IPS-20b (cell line): ENCODE results near the gene SHPK.

Experiments used
- H3K27ac ChIP-seq: one replicate; pipeline ENCODE4 v1.5.1; 2013; ENCODE audit warnings: low read length
- H3K27me3 ChIP-seq: 2 replicates; pipeline ENCODE4 v1.6.1; 2013; ENCODE audit warnings: mild to moderate bottlenecking, low read length, inconsistent platforms; ENCODE audit not compliant: insufficient read depth
- H3K36me3 ChIP-seq: 2 replicates; pipeline ENCODE4 v1.6.1; 2013; ENCODE audit warnings: low read depth, mild to moderate bottlenecking, inconsistent platforms, low read length, moderate library complexity; ENCODE audit not compliant: insufficient read depth
- H3K4me1 ChIP-seq: 2 replicates; pipeline ENCODE4 v1.6.1; 2013; ENCODE audit warnings: mild to moderate bottlenecking, control low read depth, inconsistent platforms, low read length, moderate library complexity; ENCODE audit not compliant: insufficient read depth
- H3K4me3 ChIP-seq: 2 replicates; pipeline ENCODE4 v1.5.1; 2013; ENCODE audit warnings: mild to moderate bottlenecking, low read length, inconsistent platforms
- H3K9ac ChIP-seq: 2 replicates; pipeline ENCODE4 v1.6.1; 2013; ENCODE audit warnings: low read depth, mild to moderate bottlenecking, inconsistent platforms, low read length, moderate library complexity
- H3K9me3 ChIP-seq: 2 replicates; pipeline ENCODE4 v1.6.1; 2013; ENCODE audit warnings: mild to moderate bottlenecking, low read depth, low read length, inconsistent platforms; ENCODE audit not compliant: insufficient read depth

The SHPK gene

GRCh38 chr17:3639981-3640596 lies 4.0 kb upstream of the SHPK start:
- Histone ChIP-seq H3K9ac (no peak overlapping the region), H3K36me3 (peaks cover 20% of the 10 kb centered on the region), H3K27me3 (no peaks in the 10 kb centered on the region), H3K9me3 (no peaks in the 10 kb centered on the region), H3K4me1 (peaks cover 10% of the 10 kb centered on the region), H3K4me3 (no peak overlapping the region), H3K27ac (no peak overlapping the region)

- H3K36me3 ChIP-seq: peaks cover 19% of the 10 kb centered on the region
- peaks cover 10% of the 10 kb centered on the region for H3K4me1 ChIP-seq
- no peaks in the 10 kb centered on the region for H3K27me3 ChIP-seq
- H3K9me3 ChIP-seq: no peaks in the 10 kb centered on the region
- peak overlapping the region; percentile 90 for H3K4me3 ChIP-seq
- no peak overlapping the region for H3K27ac ChIP-seq
- H3K9ac ChIP-seq: peak overlapping the region; percentile 88; the same call in 1 of the 2 replicates
These were observed 891 bp upstream of the SHPK start for GRCh38 chr17:3636908-3637373.

DNA sequence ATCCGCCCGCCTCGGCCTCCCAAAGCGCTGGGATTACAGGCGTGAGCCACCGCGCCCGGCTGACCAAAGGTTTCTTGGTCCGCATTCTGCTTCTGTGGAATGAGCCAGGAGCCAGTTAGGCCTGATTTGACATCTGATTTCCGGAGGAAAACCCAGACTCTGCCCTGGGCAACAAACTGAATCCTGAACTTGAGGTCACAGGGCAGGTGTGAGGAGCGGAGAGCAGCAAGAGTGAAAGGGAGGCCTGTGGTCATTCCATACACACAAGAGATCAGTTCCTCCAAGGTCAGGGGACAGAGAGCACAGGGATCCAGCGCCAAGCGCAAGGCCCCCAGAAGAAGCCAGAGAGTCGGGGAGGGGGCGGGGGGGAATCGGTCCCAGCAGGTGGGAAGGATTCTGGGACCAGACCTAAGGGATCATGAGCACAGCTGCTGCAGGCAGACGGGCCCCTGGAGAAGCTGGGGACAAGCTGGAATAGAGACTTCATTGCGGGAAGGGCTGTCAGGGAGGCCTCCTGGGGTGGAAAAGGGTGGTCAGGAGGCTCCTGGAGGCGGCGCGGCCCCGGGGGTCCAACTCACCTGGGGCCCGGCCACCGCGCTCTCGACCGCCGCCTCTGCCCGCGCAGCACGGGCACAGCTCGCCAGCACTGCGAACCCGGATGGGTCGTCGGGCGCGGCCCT lies 436 bp downstream of the SHPK start:
- Histone ChIP-seq H3K9me3 (no peaks in the 10 kb centered on the region), H3K36me3 (peaks cover 14% of the 10 kb centered on the region), H3K27me3 (no peaks in the 10 kb centered on the region), H3K9ac (peak overlapping the region; percentile 88; the same call in 1 of the 2 replicates), H3K27ac (peak overlapping the region; percentile 63), H3K4me3 (peak overlapping the region; percentile 90), H3K4me1 (peaks cover 3% of the 10 kb centered on the region)

GRCh38 chr17:3632287-3632686 lies 3.8 kb downstream of the SHPK start:
- no peaks in the 10 kb centered on the region for H3K27me3 ChIP-seq
- H3K9ac ChIP-seq: no peak overlapping the region
- H3K27ac ChIP-seq: no peak overlapping the region

GRCh38 chr17:3630781-3631180 lies 5.3 kb downstream of the SHPK start:
- Histone ChIP-seq H3K36me3 (peaks cover 39% of the 10 kb centered on the region), H3K9me3 (no peaks in the 10 kb centered on the region), H3K4me1 (no peaks in the 10 kb centered on the region), H3K27ac (no peak overlapping the region), H3K27me3 (no peaks in the 10 kb centered on the region), H3K9ac (no peak overlapping the region), H3K4me3 (no peak overlapping the region)

More at GRCh38 chr17:3632287-3632686, 3.8 kb downstream of the SHPK start:
- peaks cover 33% of the 10 kb centered on the region for H3K36me3 ChIP-seq
- H3K4me3 ChIP-seq: no peak overlapping the region
- H3K9me3 ChIP-seq: no peaks in the 10 kb centered on the region
- H3K4me1 ChIP-seq: no peaks in the 10 kb centered on the region

DNA sequence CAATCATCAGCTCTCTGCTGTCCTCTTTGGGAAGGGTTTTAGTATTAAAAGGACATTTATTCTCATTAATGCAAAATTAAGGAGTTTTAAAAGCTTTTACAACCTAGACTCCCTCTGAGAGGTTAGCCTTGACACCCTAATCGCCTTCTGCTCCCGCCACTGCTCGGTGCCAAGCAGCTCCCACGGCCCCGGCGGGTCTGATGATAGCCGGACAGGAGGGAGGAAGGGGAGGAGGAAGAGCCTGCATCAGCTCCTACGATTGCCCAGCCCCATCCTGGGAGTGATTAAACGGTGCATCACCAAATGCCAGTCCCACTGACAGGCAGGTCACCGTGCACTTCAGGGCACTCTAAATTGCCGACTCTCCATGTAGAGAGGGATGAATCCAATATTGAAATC lies 8.3 kb downstream of the SHPK start:
- peaks cover 65% of the 10 kb centered on the region for H3K36me3 ChIP-seq
- H3K27me3 ChIP-seq: no peaks in the 10 kb centered on the region
- H3K4me1 ChIP-seq: no peaks in the 10 kb centered on the region
- no peaks in the 10 kb centered on the region for H3K9me3 ChIP-seq
- H3K9ac ChIP-seq: no peak overlapping the region
- no peak overlapping the region for H3K4me3 ChIP-seq
- no peak overlapping the region for H3K27ac ChIP-seq

DNA sequence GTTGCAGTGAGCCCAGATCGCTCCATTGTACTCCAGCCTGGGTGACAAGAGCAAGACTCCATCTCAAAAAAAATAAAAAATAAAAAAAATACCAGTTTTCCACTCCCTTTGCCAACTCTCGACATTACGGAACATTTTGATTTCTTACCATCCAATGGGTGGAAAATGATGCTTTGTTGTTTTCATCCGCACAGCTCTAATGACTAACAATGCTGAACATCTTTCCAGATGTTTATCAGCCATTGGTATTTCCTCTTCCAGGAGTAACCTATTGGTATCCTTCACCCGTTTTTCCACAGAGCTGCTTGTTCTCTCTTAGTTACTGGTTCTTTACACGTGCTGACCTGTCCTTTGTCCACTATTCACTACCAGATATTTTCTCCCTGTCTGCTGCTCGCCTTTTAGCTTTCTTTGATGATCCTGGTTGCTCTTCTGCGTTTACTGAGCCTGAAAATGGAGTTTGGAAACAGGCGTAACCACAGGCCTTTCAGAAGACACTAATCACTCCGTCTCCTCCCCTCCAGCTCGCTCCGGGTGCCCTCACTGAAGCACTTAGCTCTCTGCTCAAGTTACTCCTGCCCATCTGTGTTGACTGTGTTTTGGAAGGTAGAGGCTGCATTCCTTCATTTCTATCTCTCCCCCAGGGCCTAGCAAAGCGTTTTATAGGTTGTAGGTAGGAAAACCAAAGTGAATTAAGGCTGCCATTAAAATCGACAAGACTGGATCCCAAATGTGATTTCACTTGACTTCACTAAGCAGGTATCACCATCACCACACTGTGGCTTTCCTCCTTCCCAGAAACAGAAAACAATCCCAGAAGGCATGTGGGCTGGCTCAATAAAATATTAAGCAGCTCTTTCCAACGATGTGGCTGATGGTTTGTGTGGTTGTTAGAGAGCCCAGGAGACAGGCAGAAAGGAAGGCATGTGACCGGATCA lies 8.9 kb downstream of the SHPK start:
- H3K36me3 ChIP-seq: peaks cover 66% of the 10 kb centered on the region
- no peaks in the 10 kb centered on the region for H3K4me1 ChIP-seq
- no peaks in the 10 kb centered on the region for H3K27me3 ChIP-seq
- H3K27ac ChIP-seq: no peak overlapping the region
- no peaks in the 10 kb centered on the region for H3K9me3 ChIP-seq
- H3K4me3 ChIP-seq: no peak overlapping the region
- H3K9ac ChIP-seq: no peak overlapping the region

DNA sequence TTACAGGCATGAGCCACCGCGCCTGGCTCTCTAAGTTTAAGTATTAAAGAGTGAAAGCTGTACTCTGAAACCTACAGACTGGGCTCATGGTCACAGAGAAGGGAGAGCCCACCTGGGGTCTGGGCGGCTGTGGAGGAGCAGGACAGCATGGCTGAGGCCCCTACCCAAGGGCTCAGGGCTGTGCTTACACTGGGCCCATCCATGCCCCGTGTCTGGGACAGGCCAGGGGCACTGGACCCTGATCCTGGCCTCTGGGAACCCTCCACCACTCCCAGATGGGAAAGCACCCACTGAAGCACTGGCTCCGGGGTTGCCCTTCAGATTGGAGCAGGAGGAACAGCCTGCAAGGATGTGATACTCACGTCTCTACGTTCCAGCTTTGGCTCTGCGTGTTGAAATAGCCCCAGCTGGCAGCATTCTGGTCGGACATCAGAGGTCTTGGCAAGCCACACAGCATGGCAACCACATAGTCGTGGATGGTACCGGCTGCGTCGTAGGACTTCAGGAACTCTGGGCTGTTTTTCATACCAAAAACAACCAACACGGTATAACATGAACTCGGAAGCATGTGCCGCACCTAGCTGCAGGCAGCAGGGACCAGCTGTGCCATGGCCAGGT lies 13.0 kb downstream of the SHPK start:
- no peak overlapping the region for H3K4me3 ChIP-seq
- peaks cover 77% of the 10 kb centered on the region for H3K36me3 ChIP-seq
- H3K9ac ChIP-seq: no peak overlapping the region
- H3K9me3 ChIP-seq: no peaks in the 10 kb centered on the region
- H3K27me3 ChIP-seq: no peaks in the 10 kb centered on the region
- H3K4me1 ChIP-seq: no peaks in the 10 kb centered on the region
- no peak overlapping the region for H3K27ac ChIP-seq

- Histone ChIP-seq H3K4me3 (no peak overlapping the region), H3K9me3 (no peaks in the 10 kb centered on the region), H3K4me1 (no peaks in the 10 kb centered on the region), H3K36me3 (peaks cover 79% of the 10 kb centered on the region), H3K27me3 (no peaks in the 10 kb centered on the region), H3K9ac (no peak overlapping the region), H3K27ac (no peak overlapping the region)
These were observed 14.8 kb downstream of the SHPK start for GRCh38 chr17:3621146-3621720.

DNA sequence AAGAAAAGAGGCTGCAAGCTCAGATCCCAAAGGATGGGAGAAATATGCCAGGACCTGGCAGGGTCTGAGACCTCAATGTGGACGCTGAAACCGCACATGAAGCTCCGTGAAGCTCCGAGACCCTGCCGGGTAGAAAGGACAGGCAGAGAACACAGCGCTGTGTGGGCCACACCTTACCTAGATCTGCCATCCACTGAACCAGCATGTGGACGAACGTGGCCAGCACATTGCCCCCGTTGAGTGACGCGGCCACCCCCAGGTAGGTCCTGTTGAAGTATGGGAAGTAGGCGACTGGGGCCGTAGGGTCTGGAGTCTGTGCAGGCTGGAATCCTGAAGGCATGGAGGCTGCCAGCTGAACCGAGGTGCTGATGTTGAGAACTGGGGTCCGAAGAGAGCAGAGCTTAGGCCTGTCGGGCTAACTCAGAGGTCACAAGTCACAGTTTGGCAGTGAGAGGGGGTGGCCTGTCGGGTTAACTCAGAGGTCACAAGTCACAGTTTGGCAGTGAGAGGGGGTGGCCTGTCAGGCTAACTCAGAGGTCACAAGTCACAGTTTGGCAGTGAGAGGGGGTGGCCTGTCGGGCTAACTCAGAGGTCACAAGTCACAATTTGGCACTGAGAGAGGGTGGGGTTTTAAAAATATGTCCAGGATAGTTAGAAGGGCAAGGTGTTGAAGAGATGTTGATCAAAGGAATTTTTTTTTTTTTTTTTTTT lies 20.7 kb downstream of the SHPK start:
- Histone ChIP-seq H3K27me3 (no peaks in the 10 kb centered on the region), H3K9me3 (no peaks in the 10 kb centered on the region), H3K27ac (no peak overlapping the region), H3K4me1 (no peaks in the 10 kb centered on the region), H3K4me3 (no peak overlapping the region), H3K9ac (no peak overlapping the region), H3K36me3 (peaks cover 74% of the 10 kb centered on the region)
